ENCODE measurements around the gene PDE6H.

DNA sequence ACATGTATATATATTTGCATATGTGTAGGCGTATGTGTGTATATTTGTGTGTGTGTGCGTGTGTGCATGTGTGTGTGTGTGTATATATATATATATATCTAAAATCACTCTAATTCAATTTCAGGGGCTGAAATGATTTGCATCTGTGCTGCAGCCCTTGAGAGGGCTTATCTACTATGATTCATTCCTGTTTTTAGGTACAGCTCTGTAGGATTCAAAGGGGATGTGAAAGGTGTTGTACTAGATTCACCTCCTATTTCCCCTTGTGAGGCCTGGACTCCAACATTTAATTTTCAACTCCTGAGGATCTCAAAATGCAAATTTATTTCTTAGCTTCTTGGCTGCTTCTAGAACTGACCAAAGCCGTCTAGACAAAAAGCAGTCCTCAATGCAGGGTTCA lies 45.6 kb upstream of the PDE6H start:
- TF ChIP-seq, protein P1, sequence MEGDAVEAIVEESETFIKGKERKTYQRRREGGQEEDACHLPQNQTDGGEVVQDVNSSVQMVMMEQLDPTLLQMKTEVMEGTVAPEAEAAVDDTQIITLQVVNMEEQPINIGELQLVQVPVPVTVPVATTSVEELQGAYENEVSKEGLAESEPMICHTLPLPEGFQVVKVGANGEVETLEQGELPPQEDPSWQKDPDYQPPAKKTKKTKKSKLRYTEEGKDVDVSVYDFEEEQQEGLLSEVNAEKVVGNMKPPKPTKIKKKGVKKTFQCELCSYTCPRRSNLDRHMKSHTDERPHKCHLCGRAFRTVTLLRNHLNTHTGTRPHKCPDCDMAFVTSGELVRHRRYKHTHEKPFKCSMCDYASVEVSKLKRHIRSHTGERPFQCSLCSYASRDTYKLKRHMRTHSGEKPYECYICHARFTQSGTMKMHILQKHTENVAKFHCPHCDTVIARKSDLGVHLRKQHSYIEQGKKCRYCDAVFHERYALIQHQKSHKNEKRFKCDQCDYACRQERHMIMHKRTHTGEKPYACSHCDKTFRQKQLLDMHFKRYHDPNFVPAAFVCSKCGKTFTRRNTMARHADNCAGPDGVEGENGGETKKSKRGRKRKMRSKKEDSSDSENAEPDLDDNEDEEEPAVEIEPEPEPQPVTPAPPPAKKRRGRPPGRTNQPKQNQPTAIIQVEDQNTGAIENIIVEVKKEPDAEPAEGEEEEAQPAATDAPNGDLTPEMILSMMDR (IDR thresholded peaks at IDR 0.05): no peak
- no peak for TF ChIP-seq POLR2A (IDR thresholded peaks at IDR 0.05)

Data from adrenal gland (tissue), 5 donors.